Right lobe of liver (tissue), 4 donors: ENCODE data around the gene PUM2.

ENCODE experiments used
- CTCF ChIP-seq, 4 donors: fragments of 200-600 bp in 3 of 4; fragments of 450-650 bp in 1 of 4; IDR thresholded peaks; one replicate each; pipeline versions ENCODE4 v1.5.1 to v1.8.0; 2016 to 2022; ENCODE audit warnings: antibody characterized with exemption in 4 of 4, mild to moderate bottlenecking in 2 of 4
- POLR2A ChIP-seq: fragments of 450-650 bp; IDR thresholded peaks from one replicate; pipeline ENCODE4 v1.6.1; 2017; ENCODE audit warnings: antibody characterized with exemption, mild to moderate bottlenecking
- donor health status: DM: no; HTN: no; CAD: no.
- donor health status: DM: no; HTN: no; CAD: no.
- donor health status: DM: no; HTN: yes; CAD: no.

GRCh38 chr2:20398956-20399567, 48.4 kb upstream of the PUM2 start:
- no peak for TF ChIP-seq CTCF (IDR thresholded peaks at IDR 0.05)
- TF ChIP-seq POLR2A, result no peak
